Tibial nerve (tissue), 4 donors: ENCODE data around the gene RPP25L.

Source experiments
- EP300 ChIP-seq, 2 donors: sonication (generic); formaldehyde crosslinking; IDR thresholded peaks; one replicate each; pipeline ENCODE4 v1.6.1; 2017; ENCODE audit warnings: antibody characterized with exemption in 2 of 2, mild to moderate bottlenecking in 1 of 2
- POLR2A ChIP-seq, 2 donors: fragments of 450-650 bp; IDR thresholded peaks; one replicate each; pipeline ENCODE4 v1.6.1; 2017; ENCODE audit warnings: antibody characterized with exemption in 2 of 2, mild to moderate bottlenecking in 2 of 2, moderate library complexity in 2 of 2
- TF ChIP-seq, protein P1 (sequence below), 5 experiments: fragments of 200-600 bp in 3 of 5; fragments of 450-650 bp in 2 of 5; sonication (generic) in 3 of 5; IDR thresholded peaks; one replicate each; pipeline ENCODE4 v1.5.1; 2016 to 2019; ENCODE audit warnings: antibody characterized with exemption in 5 of 5, mild to moderate bottlenecking in 3 of 5, moderate library complexity in 2 of 5

DNA sequence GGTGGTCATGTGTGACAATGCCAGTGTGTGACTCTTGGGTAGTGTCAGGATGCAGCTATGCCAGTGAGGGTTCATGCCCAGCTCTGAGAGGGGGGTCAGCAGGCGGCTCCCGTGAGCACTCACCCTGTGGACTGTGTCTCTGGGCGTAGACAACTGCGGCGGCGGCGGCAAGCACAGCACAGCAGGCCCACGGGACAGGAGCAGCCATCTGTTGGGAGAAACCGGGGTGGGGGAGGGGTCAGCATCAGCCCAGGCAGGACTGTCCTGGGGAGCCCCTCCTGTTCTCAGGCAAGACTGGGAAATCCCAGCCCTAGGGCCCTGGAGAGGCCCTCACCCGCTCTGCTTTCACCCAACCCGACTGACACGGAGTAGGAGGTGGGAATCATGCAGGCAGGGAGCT, 43.1 kb downstream of the RPP25L start:
- TF ChIP-seq, protein P1, sequence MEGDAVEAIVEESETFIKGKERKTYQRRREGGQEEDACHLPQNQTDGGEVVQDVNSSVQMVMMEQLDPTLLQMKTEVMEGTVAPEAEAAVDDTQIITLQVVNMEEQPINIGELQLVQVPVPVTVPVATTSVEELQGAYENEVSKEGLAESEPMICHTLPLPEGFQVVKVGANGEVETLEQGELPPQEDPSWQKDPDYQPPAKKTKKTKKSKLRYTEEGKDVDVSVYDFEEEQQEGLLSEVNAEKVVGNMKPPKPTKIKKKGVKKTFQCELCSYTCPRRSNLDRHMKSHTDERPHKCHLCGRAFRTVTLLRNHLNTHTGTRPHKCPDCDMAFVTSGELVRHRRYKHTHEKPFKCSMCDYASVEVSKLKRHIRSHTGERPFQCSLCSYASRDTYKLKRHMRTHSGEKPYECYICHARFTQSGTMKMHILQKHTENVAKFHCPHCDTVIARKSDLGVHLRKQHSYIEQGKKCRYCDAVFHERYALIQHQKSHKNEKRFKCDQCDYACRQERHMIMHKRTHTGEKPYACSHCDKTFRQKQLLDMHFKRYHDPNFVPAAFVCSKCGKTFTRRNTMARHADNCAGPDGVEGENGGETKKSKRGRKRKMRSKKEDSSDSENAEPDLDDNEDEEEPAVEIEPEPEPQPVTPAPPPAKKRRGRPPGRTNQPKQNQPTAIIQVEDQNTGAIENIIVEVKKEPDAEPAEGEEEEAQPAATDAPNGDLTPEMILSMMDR (IDR thresholded peaks at IDR 0.05): no peak
- TF ChIP-seq POLR2A (IDR thresholded peaks at IDR 0.05): no peak
- no peak for TF ChIP-seq EP300 (IDR thresholded peaks at IDR 0.05)
